GM23248 (cell line): Measurements from ENCODE around the gene OTX2. TPM values are rescaled to one million over a fixed set of nuclear protein-coding genes. Genes with fewer than 3 reads are reported as not detected.

Source experiments
- DNase-seq: peaks from one replicate; pipeline ENCODE4 v3.0.0-alpha.2; 2015
- H2AFZ ChIP-seq: fragments of 200-600 bp; sonication (generic); 2 replicates; pipeline ENCODE4 v1.6.1; 2016; ENCODE audit warnings: antibody characterized with exemption
- H3F3A ChIP-seq: fragments of 200-600 bp; sonication (generic); 2 replicates; pipeline ENCODE4 v1.6.1; 2016; ENCODE audit warnings: mild to moderate bottlenecking, antibody characterized with exemption, mixed run types; ENCODE audit not compliant: insufficient read depth
- H3K27ac ChIP-seq: fragments of 200-600 bp; sonication (generic); 2 replicates; pipeline ENCODE4 v1.5.1; 2016; ENCODE audit warnings: mild to moderate bottlenecking
- H3K27me3 ChIP-seq: fragments of 200-600 bp; sonication (generic); replicated peaks from 2 replicates; pipeline ENCODE4 v1.6.1; 2016; ENCODE audit warnings: mild to moderate bottlenecking; ENCODE audit not compliant: insufficient read depth
- H3K36me3 ChIP-seq: fragments of 200-600 bp; sonication (generic); 2 replicates; pipeline ENCODE4 v1.6.1; 2016; ENCODE audit warnings: low read depth, mild to moderate bottlenecking
- H3K4me1 ChIP-seq: fragments of 200-600 bp; sonication (generic); 2 replicates; pipeline ENCODE4 v1.6.1; 2016; ENCODE audit warnings: mild to moderate bottlenecking; ENCODE audit not compliant: insufficient read depth
- H3K4me2 ChIP-seq: fragments of 200-600 bp; sonication (generic); one replicate; pipeline ENCODE4 v1.6.1; 2016; ENCODE audit warnings: mild to moderate bottlenecking; ENCODE audit not compliant: unreplicated experiment
- H3K4me3 ChIP-seq: fragments of 200-600 bp; sonication (generic); 2 replicates; pipeline ENCODE4 v1.5.1; 2016; ENCODE audit warnings: mild to moderate bottlenecking
- H3K79me2 ChIP-seq: fragments of 200-600 bp; sonication (generic); 2 replicates; pipeline ENCODE4 v1.6.1; 2016; ENCODE audit warnings: mild to moderate bottlenecking; ENCODE audit not compliant: insufficient read depth
- H3K9ac ChIP-seq: fragments of 200-600 bp; sonication (generic); 2 replicates; pipeline ENCODE4 v1.6.1; 2016; ENCODE audit warnings: mild to moderate bottlenecking
- H3K9me2 ChIP-seq: fragments of 200-600 bp; sonication (generic); 2 replicates; pipeline ENCODE4 v1.6.1; 2016; ENCODE audit warnings: mixed run types, mild to moderate bottlenecking, moderate library complexity; ENCODE audit not compliant: insufficient read depth
- H3K9me3 ChIP-seq: fragments of 200-600 bp; sonication (generic); one replicate; pipeline ENCODE4 v1.6.1; 2017; ENCODE audit warnings: low read depth
- H4K20me1 ChIP-seq: fragments of 200-600 bp; sonication (generic); 2 replicates; pipeline ENCODE4 v1.6.0; 2016; ENCODE audit not compliant: insufficient read depth
- EZH2 ChIP-seq: fragments of 200-600 bp; sonication (generic); IDR thresholded peaks from 2 replicates; pipeline ENCODE4 v1.6.1; 2018; ENCODE audit warnings: antibody characterized with exemption, mild to moderate bottlenecking; ENCODE audit not compliant: insufficient read depth, poor library complexity, severe bottlenecking
- EZH2phosphoT487 ChIP-seq: fragments of 200-600 bp; sonication (generic); IDR thresholded peaks from 2 replicates; pipeline ENCODE4 v1.6.1; 2018; ENCODE audit warnings: antibody characterized with exemption, moderate library complexity, mild to moderate bottlenecking, low read depth; ENCODE audit not compliant: insufficient read depth
- WGBS, 2 experiments: methylation state at CpG; one replicate each; pipeline ENCODE4 v1.1.6; 2015 to 2017; ENCODE audit warnings: low lambda C conversion rate in 2 of 2, low coverage in 1 of 2; ENCODE audit errors: missing lambda C conversion rate in 2 of 2; 5-methylcytosine and 5-hydroxymethylcytosine counted together
- in situ Hi-C: fragments of 300-500 bp; cut with MboI; formaldehyde crosslinking; loops from 2 replicates; pipeline ENCODE4 v1.15.0; 2020
- polyA plus RNA-seq: library from polyadenylated mRNA; unstranded; fragments of >200 nt; fragmentation: Nextera tagmentation; extraction: Ambion mirVana; gene quantifications from 2 replicates; pipeline ENCODE4 v1.2.1, GENCODE V29; 2016
- total RNA-seq: library from RNA; depleted of rRNA; stranded (reverse); fragments of >200 nt; shearing (Covaris generic); gene quantifications from 2 replicates; pipeline ENCODE4 v1.2.3, GENCODE V29; 2014

The OTX2 gene
- total and polyA plus RNA-seq, 2 experiments from 2014 or later: not detected

- 27 to 30% methylated on average over 2 of the region's 2 CpGs for WGBS, 2 experiments
- in situ Hi-C loops: no loop called here
- H4K20me1 ChIP-seq: no peaks in the 10 kb centered on the region
Measured at GRCh38 chr14:56759633-56760032, 50.6 kb downstream of the OTX2 start.

GRCh38 chr14:56759094-56759493 is 51.2 kb downstream of the OTX2 start:
- Histone ChIP-seq H2AFZ (no peak overlapping the region), H3K36me3 (no peaks in the 10 kb centered on the region), H4K20me1 (no peaks in the 10 kb centered on the region), H3K9me2 (no peaks in the 10 kb centered on the region), H3K4me1 (no peaks in the 10 kb centered on the region), H3K9ac (no peak overlapping the region), H3K79me2 (no peaks in the 10 kb centered on the region), H3K4me2 (no peak overlapping the region), H3K4me3 (no peak overlapping the region), H3K27ac (no peak overlapping the region), H3K27me3 (no peaks in the 10 kb centered on the region), H3F3A (no peaks in the 10 kb centered on the region), H3K9me3 (no peaks in the 10 kb centered on the region)
- no peak for DNase-seq
- in situ Hi-C loops: no loop called here
- 56 to 67% methylated on average over 5 of the region's 5 CpGs for WGBS, 2 experiments
- TF ChIP-seq EZH2phosphoT487 (no peak), EZH2 (no peak)

More at GRCh38 chr14:56759633-56760032, 50.6 kb downstream of the OTX2 start:
- no peaks in the 10 kb centered on the region for H3F3A ChIP-seq
- H3K79me2 ChIP-seq: no peaks in the 10 kb centered on the region
- H3K36me3 ChIP-seq: no peaks in the 10 kb centered on the region
- H3K27ac ChIP-seq: no peak overlapping the region
- no peaks in the 10 kb centered on the region for H3K9me2 ChIP-seq
- TF ChIP-seq EZH2phosphoT487 (no peak), EZH2 (no peak)
- H3K4me2 ChIP-seq: no peak overlapping the region
- no peak overlapping the region for H2AFZ ChIP-seq
- H3K9me3 ChIP-seq: no peaks in the 10 kb centered on the region
- no peaks in the 10 kb centered on the region for H3K27me3 ChIP-seq
- H3K4me1 ChIP-seq: no peaks in the 10 kb centered on the region
- no peak overlapping the region for H3K4me3 ChIP-seq
- no peak for DNase-seq
- no peak overlapping the region for H3K9ac ChIP-seq

- Histone ChIP-seq H3K9ac (no peak overlapping the region), H3K4me2 (no peak overlapping the region), H3K4me1 (no peaks in the 10 kb centered on the region), H3K9me3 (no peaks in the 10 kb centered on the region), H3K27ac (no peak overlapping the region), H3K27me3 (0 out of 2 replicates have a peak, but pooled peaks cover 3% of the 10 kb centered on the region), H3K36me3 (no peaks in the 10 kb centered on the region), H3K9me2 (no peaks in the 10 kb centered on the region), H4K20me1 (no peaks in the 10 kb centered on the region), H2AFZ (no peak overlapping the region), H3F3A (no peaks in the 10 kb centered on the region), H3K4me3 (no peak overlapping the region), H3K79me2 (no peaks in the 10 kb centered on the region)
- in situ Hi-C loops: no loop called here
- WGBS, 2 experiments: 2 to 5% methylated on average over 3 of the region's 3 CpGs
- no peak for TF ChIP-seq EZH2phosphoT487
- TF ChIP-seq EZH2: no peak
- DNase-seq: no peak
Measured at GRCh38 chr14:56754921-56755320, 55.4 kb downstream of the OTX2 start.

DNA sequence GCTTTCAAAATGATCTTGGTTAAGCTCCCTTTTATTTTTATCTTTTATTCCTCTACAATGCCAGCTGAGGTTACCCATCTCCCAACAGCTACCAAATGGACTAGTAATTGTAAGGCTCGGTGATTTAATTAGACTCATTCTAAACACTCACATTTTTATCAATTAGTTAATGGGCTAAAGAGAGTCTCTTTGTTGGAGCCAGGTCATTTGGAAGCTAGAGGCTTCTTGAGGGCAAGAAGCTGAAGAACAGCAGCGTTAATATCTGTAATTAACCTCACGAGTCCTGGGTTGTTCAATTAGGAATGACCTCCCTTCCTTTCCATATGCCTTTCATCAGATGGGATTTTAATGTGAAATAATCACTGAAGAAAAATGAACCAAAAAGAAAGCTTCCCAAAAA is 56.9 kb downstream of the OTX2 start:
- in situ Hi-C loops: no loop called here
- Histone ChIP-seq H3K9ac (no peak overlapping the region), H2AFZ (no peak overlapping the region), H3K79me2 (no peaks in the 10 kb centered on the region), H3K27me3 (0 out of 2 replicates have a peak, but pooled peaks cover 3% of the 10 kb centered on the region), H3K4me1 (no peaks in the 10 kb centered on the region), H3K4me2 (no peak overlapping the region), H3F3A (no peaks in the 10 kb centered on the region), H3K36me3 (no peaks in the 10 kb centered on the region), H3K4me3 (no peak overlapping the region), H3K9me2 (no peaks in the 10 kb centered on the region), H3K27ac (no peak overlapping the region), H4K20me1 (no peaks in the 10 kb centered on the region), H3K9me3 (no peaks in the 10 kb centered on the region)
- TF ChIP-seq EZH2phosphoT487 (no peak), EZH2 (no peak)
- 5 to 12% methylated on average over 3 of the region's 3 CpGs for WGBS, 2 experiments
- no peak for DNase-seq

DNA sequence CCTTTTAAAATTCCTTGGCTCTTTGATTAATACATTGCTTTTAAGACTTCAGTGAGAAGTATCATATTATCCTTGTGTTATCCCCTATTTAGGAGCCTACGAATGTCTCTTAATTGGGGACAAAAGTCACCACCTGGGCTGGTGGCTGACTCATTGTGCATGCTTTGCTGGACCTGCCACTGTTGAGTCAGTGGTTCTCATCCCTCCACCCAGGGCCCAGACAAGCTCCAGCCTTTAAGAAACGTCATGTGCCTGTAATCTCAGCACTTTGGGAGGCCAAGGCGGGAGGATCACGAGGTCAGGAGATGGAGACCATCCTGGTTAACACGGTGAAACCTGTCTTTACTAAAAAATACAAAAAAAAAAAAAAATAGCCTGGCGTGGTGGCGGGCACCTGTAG is 57.9 kb downstream of the OTX2 start:
- Histone ChIP-seq H3K9me2 (no peaks in the 10 kb centered on the region), H3K9ac (no peak overlapping the region)
- in situ Hi-C loops: no loop called here

More for the DNA sequence above, 57.9 kb downstream of the OTX2 start:
- no peaks in the 10 kb centered on the region for H4K20me1 ChIP-seq
- no peak overlapping the region for H3K4me3 ChIP-seq
- no peak for TF ChIP-seq EZH2
- no peak for TF ChIP-seq EZH2phosphoT487
- no peak overlapping the region for H3K27ac ChIP-seq
- no peak for DNase-seq
- H3K27me3 ChIP-seq: 0 out of 2 replicates have a peak, but pooled peaks cover 3% of the 10 kb centered on the region
- H3K79me2 ChIP-seq: no peaks in the 10 kb centered on the region
- no peaks in the 10 kb centered on the region for H3K4me1 ChIP-seq
- H2AFZ ChIP-seq: no peak overlapping the region
- H3K36me3 ChIP-seq: no peaks in the 10 kb centered on the region
- H3K9me3 ChIP-seq: no peaks in the 10 kb centered on the region
- no peak overlapping the region for H3K4me2 ChIP-seq
- no peaks in the 10 kb centered on the region for H3F3A ChIP-seq
- 22 to 27% methylated on average over 7 of the region's 7 CpGs for WGBS, 2 experiments
